IMR-90 (cell line): ENCODE data around the gene UQCC5. TPM values are rescaled to one million over a fixed set of nuclear protein-coding genes. Genes with fewer than 3 reads are reported as not detected.

Experiments used
- ATAC-seq: fragments of 200-7000 bp; cut with Tn5 transposase; 2 replicates; pipeline ENCODE4 v1.9.1; 2020; ENCODE audit warnings: low read depth, mild to moderate bottlenecking, moderate library complexity
- BruUV-seq: library from RNA; stranded (reverse); fragments of 400-500 nt; replicated peaks from 2 replicates; lab custom pipeline; 2021; lab: Mats Ljungman, UMichigan
- CTCF ChIA-PET: fragments of 300-600 bp; formaldehyde crosslinking; extraction: SDS; loops from one replicate; lab custom pipeline; 2021; ENCODE audit warnings: antibody characterized with exemption; lab: Yijun Ruan, JAX
- POLR2A ChIA-PET: fragments of 300-600 bp; sonication (Branson Sonifier 250); formaldehyde crosslinking; loops from one replicate; lab custom pipeline; 2022; ENCODE audit warnings: antibody characterized with exemption; ENCODE audit not compliant: unreplicated experiment; lab: Charles Lee
- DNase-seq: peaks from one replicate; pipeline ENCODE4 v3.0.0; 2013
- H2AFZ ChIP-seq: replicated peaks from 2 replicates; pipeline ENCODE3; 2013; ENCODE audit warnings: low read length, mild to moderate bottlenecking; ENCODE audit not compliant: poor library complexity
- H2AK5ac ChIP-seq: 2 replicates; pipeline ENCODE4 v1.6.1; 2013; ENCODE audit warnings: low read depth, low read length, inconsistent platforms
- H2AK9ac ChIP-seq: replicated peaks from 2 replicates; pipeline ENCODE3; 2013; ENCODE audit warnings: mild to moderate bottlenecking, low read depth, low read length, moderate library complexity; ENCODE audit not compliant: poor library complexity
- H2BK120ac ChIP-seq: 2 replicates; pipeline ENCODE4 v1.6.1; 2013; ENCODE audit warnings: low read depth, low read length, inconsistent platforms
- H2BK15ac ChIP-seq: 3 replicates; pipeline ENCODE4 v1.6.1; 2013; ENCODE audit warnings: low read depth, low read length, inconsistent platforms
- H2BK20ac ChIP-seq: 2 replicates; pipeline ENCODE4 v1.6.1; 2013; ENCODE audit warnings: low read depth, mild to moderate bottlenecking, inconsistent platforms, low read length, moderate library complexity
- H2BK5ac ChIP-seq: 2 replicates; pipeline ENCODE4 v1.6.1; 2013; ENCODE audit warnings: mild to moderate bottlenecking, low read depth, low read length, inconsistent platforms; ENCODE audit not compliant: poor library complexity, severe bottlenecking
- H3K14ac ChIP-seq: replicated peaks from 2 replicates; pipeline ENCODE4 v1.6.1; 2013; ENCODE audit warnings: low read depth, low read length, inconsistent platforms
- H3K18ac ChIP-seq: 2 replicates; pipeline ENCODE4 v1.6.1; 2013; ENCODE audit warnings: low read depth, low read length, control low read depth
- H3K23ac ChIP-seq: 2 replicates; pipeline ENCODE4 v1.6.1; 2013; ENCODE audit warnings: low read depth, low read length, inconsistent platforms
- H3K27ac ChIP-seq: 2 replicates; pipeline ENCODE4 v1.5.1; 2013; ENCODE audit warnings: mild to moderate bottlenecking, control low read depth, low read length; ENCODE audit not compliant: insufficient read depth
- H3K27me3 ChIP-seq: 2 replicates; pipeline ENCODE4 v1.6.1; 2013; ENCODE audit warnings: low read length; ENCODE audit not compliant: control insufficient read depth, insufficient read depth
- H3K36me3 ChIP-seq: 2 replicates; pipeline ENCODE4 v1.6.1; 2013; ENCODE audit warnings: low read length, mixed read lengths; ENCODE audit not compliant: control insufficient read depth, insufficient read depth
- H3K4ac ChIP-seq: 2 replicates; pipeline ENCODE4 v1.6.1; 2013; ENCODE audit warnings: low read depth, low read length, inconsistent platforms
- H3K4me1 ChIP-seq: 2 replicates; pipeline ENCODE4 v1.6.1; 2013; ENCODE audit warnings: low read length, mixed read lengths; ENCODE audit not compliant: control insufficient read depth, insufficient read depth
- H3K4me2 ChIP-seq: 2 replicates; pipeline ENCODE4 v1.6.1; 2013; ENCODE audit warnings: low read depth, mild to moderate bottlenecking, control low read depth, low read length, moderate library complexity
- H3K4me3 ChIP-seq: 2 replicates; pipeline ENCODE4 v1.5.1; 2013; ENCODE audit warnings: low read depth, mild to moderate bottlenecking, control low read depth, low read length, moderate library complexity; ENCODE audit not compliant: insufficient read depth
- H3K56ac ChIP-seq: 2 replicates; pipeline ENCODE4 v1.6.1; 2013; ENCODE audit warnings: low read length, inconsistent platforms; ENCODE audit not compliant: insufficient read depth; ENCODE audit errors: extremely low read depth
- H3K79me1 ChIP-seq, 2 experiments: 2 replicates each; pipeline ENCODE4 v1.6.1; 2013; ENCODE audit warnings: low read length in 2 of 2, inconsistent platforms in 1 of 2, low read depth in 1 of 2
- H3K9ac ChIP-seq: 2 replicates; pipeline ENCODE4 v1.6.1; 2013; ENCODE audit warnings: low read depth, low read length, control low read depth
- H3K9me1 ChIP-seq: 2 replicates; pipeline ENCODE4 v1.6.1; 2013; ENCODE audit warnings: low read length, inconsistent platforms; ENCODE audit not compliant: insufficient read depth
- H3K9me3 ChIP-seq: 2 replicates; pipeline ENCODE4 v1.6.1; 2013; ENCODE audit warnings: low read length; ENCODE audit not compliant: control insufficient read depth, insufficient read depth
- H4K20me1 ChIP-seq: 2 replicates; pipeline ENCODE4 v1.6.1; 2013; ENCODE audit warnings: low read length, inconsistent platforms; ENCODE audit not compliant: insufficient read depth
- H4K5ac ChIP-seq: 2 replicates; pipeline ENCODE4 v1.6.1; 2013; ENCODE audit warnings: mild to moderate bottlenecking, low read depth, low read length, control low read depth
- H4K8ac ChIP-seq, 2 experiments: 2 replicates each; pipeline ENCODE4 v1.6.1; 2013; ENCODE audit warnings: low read depth in 2 of 2, low read length in 2 of 2, control low read depth in 1 of 2, inconsistent platforms in 1 of 2
- H4K91ac ChIP-seq: 2 replicates; pipeline ENCODE4 v1.6.1; 2013; ENCODE audit warnings: low read depth, low read length, inconsistent platforms; ENCODE audit not compliant: insufficient read depth
- CHD1 ChIP-seq: IDR thresholded peaks from 2 replicates; pipeline ENCODE4 v1.6.1; 2012; ENCODE audit warnings: low read depth, low read length, improper control_type of control experiment
- ELK1 ChIP-seq: fragments of 150-350 bp; IDR thresholded peaks from 2 replicates; pipeline ENCODE4 v1.6.1; 2016; ENCODE audit warnings: low read depth, mild to moderate bottlenecking, low read length, moderate library complexity, borderline replicate concordance
- MAFK ChIP-seq: IDR thresholded peaks from 2 replicates; pipeline ENCODE4 v1.6.1; 2012; ENCODE audit warnings: low read depth, low read length, improper control_type of control experiment
- WGBS, 2 experiments: methylation state at CpG; one replicate each; pipeline versions ENCODE4 v1.1.5 to v1.1.7; 2013; ENCODE audit warnings: missing lambda C conversion rate in 2 of 2; ENCODE audit not compliant: insufficient read length in 1 of 2; ENCODE audit errors: extremely low coverage in 2 of 2; 5-methylcytosine and 5-hydroxymethylcytosine counted together
- dilution Hi-C: fragments of 300-500 bp; cut with HindIII; formaldehyde crosslinking; loops from one replicate; pipeline ENCODE4 v1.14.3; 2018; ENCODE audit warnings: low sequenced_read_pairs; ENCODE audit not compliant: unreplicated experiment
- in situ Hi-C: fragments of 300-500 bp; cut with MboI; formaldehyde crosslinking; loops from 3 replicates; pipeline ENCODE4 v1.14.3; 2019; ENCODE audit warnings: low sequenced_read_pairs, inconsistent platforms, mixed read lengths
- intact Hi-C: fragments of 100-400 bp; cut with micrococcal nuclease; formaldehyde crosslinking; loops from 2 replicates; pipeline ENCODE4 v1.10.0; 2022
- polyA plus RNA-seq, 3 experiments: library from polyadenylated mRNA; depleted of rRNA; stranded (reverse); fragments of >200 nt; gene quantifications; 2 replicates each; pipeline ENCODE4 v1.2.3, GENCODE V29; 2012; ENCODE audit warnings: low replicate concordance in 1 of 3
- total RNA-seq: library from RNA; depleted of rRNA; stranded (reverse); fragments of >200 nt; gene quantifications from 2 replicates; pipeline ENCODE4 v1.2.3, GENCODE V29; 2012

UQCC5 gene
- total and polyA plus RNA-seq, 2 of the 4 experiments (the other 2 are of a cell fraction): 1.1 to 16.9 TPM

GRCh38 chr3:52494886-52495495, 41.4 kb upstream of the UQCC5 start, which contains the start of gene STAB1:
STAB1 (plus strand) TSS chr3:52495338; CDS start chr3:52495414, 76 bp downstream.
- no peaks in the 10 kb centered on the region for H3K9me3 ChIP-seq
- 75% methylated on average over 8 of the region's 25 CpGs; no CpG with 5 or more reads in 1 of the 2 experiments for WGBS, 2 experiments
- POLR2A ChIA-PET: no interaction called here
- H3K9me1 ChIP-seq: peaks cover 10% of the 10 kb centered on the region
- H3K27ac ChIP-seq: no peak within 1 kb of the TSS
- H2BK15ac ChIP-seq: no peak within 1 kb of the TSS
- in situ Hi-C loops (no loop called here), intact Hi-C loops (no loop called here), dilution Hi-C loops (no loop called here)
- H3K79me1 ChIP-seq: peaks cover 0 to 6% of the 10 kb centered on the region in 2 experiments; a peak in 2 of 4 replicates
- H2AK9ac ChIP-seq: peak within 1 kb of the TSS; percentile 78
- no peak for ATAC-seq
- 0 out of 2 replicates have a peak within 1 kb of the TSS, but pooled peaks have one; percentile 29 for H3K14ac ChIP-seq
- H3K36me3 ChIP-seq: peaks cover 33% of the 10 kb centered on the region
- no peak within 1 kb of the TSS for H3K9ac ChIP-seq
- no peak within 1 kb of the TSS for H4K8ac ChIP-seq
- H4K20me1 ChIP-seq: peaks cover 12% of the 10 kb centered on the region; the same call in 1 of the 2 replicates
- no peak within 1 kb of the TSS for H2BK20ac ChIP-seq
- no peak within 1 kb of the TSS for H3K56ac ChIP-seq
- peak within 1 kb of the TSS; percentile 54 for H2AK5ac ChIP-seq
- H2BK5ac ChIP-seq: no peak within 1 kb of the TSS
- CTCF ChIA-PET: no interaction called here
- H2BK120ac ChIP-seq: no peak within 1 kb of the TSS
- no peak for TF ChIP-seq CHD1
- no peak for TF ChIP-seq MAFK
- no peak for TF ChIP-seq ELK1
- peak within 1 kb of the TSS; percentile 76; the same call in 1 of the 2 replicates for H3K4ac ChIP-seq
- H4K91ac ChIP-seq: no peak within 1 kb of the TSS
- no peak within 1 kb of the TSS for H3K23ac ChIP-seq
- H3K18ac ChIP-seq: no peak within 1 kb of the TSS
- no TSS peak for BruUV-seq
- peaks cover 9% of the 10 kb centered on the region; the same call in 1 of the 2 replicates for H3K4me1 ChIP-seq
- no peak within 1 kb of the TSS for H3K4me2 ChIP-seq
- no peak within 1 kb of the TSS for H3K4me3 ChIP-seq
- no peak within 1 kb of the TSS for H4K5ac ChIP-seq
- H3K27me3 ChIP-seq: no peaks in the 10 kb centered on the region
- DNase-seq: no peak
- peak within 1 kb of the TSS; percentile 44 for H2AFZ ChIP-seq
